ENCODE measurements around the gene TSPAN5.

DNA sequence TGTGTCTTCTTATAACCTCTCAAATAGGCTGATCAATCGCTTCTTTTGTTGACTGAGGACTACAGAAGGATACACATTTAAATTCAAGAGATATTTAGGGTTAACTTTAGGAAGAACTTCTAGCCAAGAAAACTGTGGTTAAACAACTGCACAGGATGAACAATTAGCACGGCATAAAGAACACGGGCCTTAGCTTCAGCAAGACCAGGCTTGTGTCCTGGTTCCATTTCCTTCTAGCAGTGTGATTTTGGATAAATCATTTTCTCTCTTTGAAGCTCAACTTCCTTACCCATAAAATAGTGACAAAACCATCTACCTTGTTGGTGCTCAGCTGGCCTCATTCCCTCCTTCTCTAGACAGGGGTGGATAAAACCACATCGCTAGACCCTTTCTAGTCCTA is 117.6 kb downstream of the TSPAN5 start:
- TF ChIP-seq, protein P1, sequence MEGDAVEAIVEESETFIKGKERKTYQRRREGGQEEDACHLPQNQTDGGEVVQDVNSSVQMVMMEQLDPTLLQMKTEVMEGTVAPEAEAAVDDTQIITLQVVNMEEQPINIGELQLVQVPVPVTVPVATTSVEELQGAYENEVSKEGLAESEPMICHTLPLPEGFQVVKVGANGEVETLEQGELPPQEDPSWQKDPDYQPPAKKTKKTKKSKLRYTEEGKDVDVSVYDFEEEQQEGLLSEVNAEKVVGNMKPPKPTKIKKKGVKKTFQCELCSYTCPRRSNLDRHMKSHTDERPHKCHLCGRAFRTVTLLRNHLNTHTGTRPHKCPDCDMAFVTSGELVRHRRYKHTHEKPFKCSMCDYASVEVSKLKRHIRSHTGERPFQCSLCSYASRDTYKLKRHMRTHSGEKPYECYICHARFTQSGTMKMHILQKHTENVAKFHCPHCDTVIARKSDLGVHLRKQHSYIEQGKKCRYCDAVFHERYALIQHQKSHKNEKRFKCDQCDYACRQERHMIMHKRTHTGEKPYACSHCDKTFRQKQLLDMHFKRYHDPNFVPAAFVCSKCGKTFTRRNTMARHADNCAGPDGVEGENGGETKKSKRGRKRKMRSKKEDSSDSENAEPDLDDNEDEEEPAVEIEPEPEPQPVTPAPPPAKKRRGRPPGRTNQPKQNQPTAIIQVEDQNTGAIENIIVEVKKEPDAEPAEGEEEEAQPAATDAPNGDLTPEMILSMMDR (IDR thresholded peaks at IDR 0.05), result no peak
- no peak for TF ChIP-seq POLR2A (IDR thresholded peaks at IDR 0.05)
